Testis (tissue), 3 donors: Measurements from ENCODE around the gene PPM1H. TPM values are rescaled to one million over a fixed set of nuclear protein-coding genes. Genes with fewer than 3 reads are reported as not detected.

Experiments
- DNase-seq: peaks from one replicate; pipeline ENCODE4 v3.0.0-alpha.2; 2019
- H3K27ac ChIP-seq, 2 donors: fragments of 200-600 bp; sonication (generic); one replicate each; pipeline ENCODE4 v1.5.1; 2019
- H3K27me3 ChIP-seq: fragments of 200-600 bp; sonication (generic); one replicate; pipeline ENCODE4 v1.5.1; 2019
- H3K36me3 ChIP-seq: fragments of 200-600 bp; sonication (generic); one replicate; pipeline ENCODE4 v1.5.1; 2017; ENCODE audit warnings: low read depth; ENCODE audit errors: missing control alignments
- H3K4me1 ChIP-seq: fragments of 200-600 bp; sonication (generic); one replicate; pipeline ENCODE4 v1.5.1; 2019
- H3K4me3 ChIP-seq, 2 donors: fragments of 200-600 bp; sonication (generic); one replicate each; pipeline ENCODE4 v1.5.1; 2017 to 2019
- H3K9me3 ChIP-seq: fragments of 200-600 bp; sonication (generic); one replicate; pipeline ENCODE4 v1.5.1; 2017
- POLR2A ChIP-seq: fragments of 450-650 bp; IDR thresholded peaks from one replicate; pipeline ENCODE4 v1.6.1; 2017; ENCODE audit warnings: antibody characterized with exemption, mild to moderate bottlenecking, moderate library complexity
- WGBS, 2 donors: methylation state at CpG; one replicate each; pipeline ENCODE4 v1.1.5; 2018; 5-methylcytosine and 5-hydroxymethylcytosine counted together
- intact Hi-C: fragments of 100-400 bp; cut with DNase I; formaldehyde crosslinking; loops from one replicate; pipeline ENCODE4 v1.15.1; 2023; ENCODE audit warnings: low total_unique reads
- polyA plus RNA-seq: library from polyadenylated mRNA; stranded (reverse); fragments of 350-450 nt; fragmentation: Illumina TruSeq; extraction: RNeasy Lipid Tissue Mini Kit (QIAGEN cat#74804); gene quantifications from one replicate; pipeline ENCODE4 v1.2.3, GENCODE V29; 2014; ENCODE audit warnings: low read depth, low replicate concordance; ENCODE audit not compliant: insufficient read depth
- total RNA-seq, 2 donors: library from RNA; depleted of rRNA; stranded (reverse); fragments of >200 nt; gene quantifications; one replicate each; pipeline ENCODE4 v1.2.3, GENCODE V29; 2016
- TF ChIP-seq, protein P1 (sequence below), 3 experiments: fragments of 450-650 bp in 2 of 3; fragments of 200-600 bp in 1 of 3; sonication (generic) in 1 of 3; IDR thresholded peaks; one replicate each; pipeline ENCODE4 v1.5.1; 2016 to 2019; ENCODE audit warnings: antibody characterized with exemption in 3 of 3, mild to moderate bottlenecking in 2 of 3, moderate library complexity in 1 of 3

Gene PPM1H
- total and polyA plus RNA-seq, 3 donors from 2014 or later, result 2.5 to 9.1 (median 2.7) TPM

GRCh38 chr12:62770381-62770780, 164.6 kb downstream of the PPM1H start:
- H3K27me3 ChIP-seq, result no peaks in the 10 kb centered on the region
- intact Hi-C loops, result no loop called here
- peaks cover 4% of the 10 kb centered on the region for H3K4me1 ChIP-seq
- no peaks in the 10 kb centered on the region for H3K36me3 ChIP-seq
- no peaks in the 10 kb centered on the region for H3K9me3 ChIP-seq
- no peak overlapping the region for H3K27ac ChIP-seq
- TF ChIP-seq POLR2A, result no peak
- TF ChIP-seq, protein P1, sequence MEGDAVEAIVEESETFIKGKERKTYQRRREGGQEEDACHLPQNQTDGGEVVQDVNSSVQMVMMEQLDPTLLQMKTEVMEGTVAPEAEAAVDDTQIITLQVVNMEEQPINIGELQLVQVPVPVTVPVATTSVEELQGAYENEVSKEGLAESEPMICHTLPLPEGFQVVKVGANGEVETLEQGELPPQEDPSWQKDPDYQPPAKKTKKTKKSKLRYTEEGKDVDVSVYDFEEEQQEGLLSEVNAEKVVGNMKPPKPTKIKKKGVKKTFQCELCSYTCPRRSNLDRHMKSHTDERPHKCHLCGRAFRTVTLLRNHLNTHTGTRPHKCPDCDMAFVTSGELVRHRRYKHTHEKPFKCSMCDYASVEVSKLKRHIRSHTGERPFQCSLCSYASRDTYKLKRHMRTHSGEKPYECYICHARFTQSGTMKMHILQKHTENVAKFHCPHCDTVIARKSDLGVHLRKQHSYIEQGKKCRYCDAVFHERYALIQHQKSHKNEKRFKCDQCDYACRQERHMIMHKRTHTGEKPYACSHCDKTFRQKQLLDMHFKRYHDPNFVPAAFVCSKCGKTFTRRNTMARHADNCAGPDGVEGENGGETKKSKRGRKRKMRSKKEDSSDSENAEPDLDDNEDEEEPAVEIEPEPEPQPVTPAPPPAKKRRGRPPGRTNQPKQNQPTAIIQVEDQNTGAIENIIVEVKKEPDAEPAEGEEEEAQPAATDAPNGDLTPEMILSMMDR (IDR thresholded peaks at IDR 0.05), result no peak
- WGBS, 2 donors, result 59% methylated on average over 2 of the region's 2 CpGs
- no peak for DNase-seq
- no peak overlapping the region for H3K4me3 ChIP-seq

DNA sequence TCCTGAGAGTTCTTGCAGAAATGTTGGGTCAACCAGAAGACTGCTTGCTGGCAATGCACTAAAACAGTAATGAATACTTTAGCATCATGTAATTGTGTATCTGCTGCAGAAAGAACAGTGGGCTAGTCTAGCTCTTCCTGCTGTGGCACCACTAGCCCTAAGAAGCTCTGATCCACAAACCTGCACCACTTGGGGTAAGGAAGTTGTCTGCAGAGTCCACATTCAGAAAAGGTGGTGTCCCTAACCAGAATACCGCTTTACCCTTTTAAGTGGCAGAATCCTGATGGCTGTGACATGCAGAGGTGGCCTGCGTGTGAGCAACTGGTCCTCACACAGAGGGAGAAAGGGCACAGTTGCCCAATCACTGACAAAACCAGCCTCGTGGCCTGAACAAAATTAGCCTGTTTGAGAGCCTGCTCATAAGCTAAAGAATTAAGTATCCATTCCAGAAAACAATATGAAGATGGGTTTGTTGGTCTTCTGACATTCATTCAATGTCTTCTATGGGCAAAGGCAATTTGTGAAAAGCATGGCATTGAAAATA, 165.8 kb downstream of the PPM1H start:
- no peaks in the 10 kb centered on the region for H3K9me3 ChIP-seq
- no peak overlapping the region for H3K4me3 ChIP-seq
- DNase-seq, result no peak
- WGBS, 2 donors, result 94 to 100% methylated on average over 3 of the region's 3 CpGs
- intact Hi-C loops, result no loop called here
- H3K36me3 ChIP-seq, result no peaks in the 10 kb centered on the region
- TF ChIP-seq, protein P1 (IDR thresholded peaks at IDR 0.05), result no peak
- TF ChIP-seq POLR2A, result no peak
- no peaks in the 10 kb centered on the region for H3K27me3 ChIP-seq
- peaks cover 4% of the 10 kb centered on the region for H3K4me1 ChIP-seq
- no peak overlapping the region for H3K27ac ChIP-seq

- intact Hi-C loops, result no loop called here
- no peak for TF ChIP-seq POLR2A
- TF ChIP-seq, protein P1 (IDR thresholded peaks at IDR 0.05), result no peak
- no peaks in the 10 kb centered on the region for H3K27me3 ChIP-seq
- no peak for DNase-seq
- no peak overlapping the region for H3K4me3 ChIP-seq
- H3K9me3 ChIP-seq, result no peaks in the 10 kb centered on the region
- no peaks in the 10 kb centered on the region for H3K36me3 ChIP-seq
- H3K27ac ChIP-seq, result no peak overlapping the region
- WGBS, 2 donors, result 93 to 98% methylated on average over 4 of the region's 4 CpGs
- peaks cover 4% of the 10 kb centered on the region for H3K4me1 ChIP-seq
Measured at GRCh38 chr12:62767946-62768345, 167.0 kb downstream of the PPM1H start.

DNA sequence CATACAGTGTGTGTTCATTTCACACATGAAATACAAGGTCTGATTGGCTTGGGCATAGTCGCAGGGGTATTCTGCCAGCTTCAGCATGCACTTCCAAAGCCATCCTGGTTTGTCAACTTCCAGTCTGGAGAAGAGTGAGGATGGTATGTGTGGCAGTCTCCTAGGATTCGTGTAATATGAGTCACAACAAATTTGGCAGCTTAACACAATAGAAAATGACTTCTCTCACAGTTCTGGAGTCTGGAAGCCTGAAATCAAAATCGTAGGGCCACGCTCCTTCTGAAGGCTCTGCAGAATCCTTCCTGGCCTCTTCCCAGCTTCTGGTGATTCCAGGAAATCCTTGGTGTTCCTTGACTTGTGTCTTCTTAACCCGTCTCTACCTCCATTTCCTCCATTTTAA, 167.5 kb downstream of the PPM1H start:
- 75 to 84% methylated on average over 5 of the region's 5 CpGs for WGBS, 2 donors
- no peak overlapping the region for H3K27ac ChIP-seq
- no peaks in the 10 kb centered on the region for H3K36me3 ChIP-seq
- no peaks in the 10 kb centered on the region for H3K27me3 ChIP-seq
- intact Hi-C loops, result no loop called here
- no peak for TF ChIP-seq POLR2A
- TF ChIP-seq, protein P1 (IDR thresholded peaks at IDR 0.05), result no peak
- peaks cover 4% of the 10 kb centered on the region for H3K4me1 ChIP-seq
- no peak for DNase-seq
- H3K4me3 ChIP-seq, result no peak overlapping the region
- no peaks in the 10 kb centered on the region for H3K9me3 ChIP-seq

GRCh38 chr12:62766496-62766895, 168.5 kb downstream of the PPM1H start:
- intact Hi-C loops, result no loop called here
- TF ChIP-seq, protein P1 (IDR thresholded peaks at IDR 0.05), result no peak
- TF ChIP-seq POLR2A, result no peak
- H3K27me3 ChIP-seq, result no peaks in the 10 kb centered on the region
- no peak for DNase-seq
- H3K9me3 ChIP-seq, result no peaks in the 10 kb centered on the region
- WGBS, 2 donors, result 94 to 97% methylated on average over 1 of the region's 1 CpG
- no peak overlapping the region for H3K4me3 ChIP-seq
- H3K36me3 ChIP-seq, result no peaks in the 10 kb centered on the region
- H3K27ac ChIP-seq, result no peak overlapping the region
- peaks cover 6% of the 10 kb centered on the region for H3K4me1 ChIP-seq
